Measurements from ENCODE around the gene CXCL8.
"Not testable (repeated sequence)": the region's sequence is repeated elsewhere in the genome, so short reads cannot be mapped to it uniquely, and the experiment has no call there.

Gene CXCL8

GRCh38 chr4:73740353-73740778 is at the start of gene CXCL8:
TSS of gene CXCL8 (plus strand) at chr4:73740569. CDS start at chr4:73740659, 90 bp downstream.
- no peak for DNase-seq (ENCODE audit: low read depth in 3 of 3)

GRCh38 chr4:73691201-73691600 is 49.2 kb upstream of the CXCL8 start:
- not testable (repeated sequence) for DNase-seq (ENCODE audit: low read depth in 3 of 3)

GRCh38 chr4:73691759-73692158 is 48.6 kb upstream of the CXCL8 start:
- DNase-seq (ENCODE audit: low read depth in 3 of 3): no peak

DNA sequence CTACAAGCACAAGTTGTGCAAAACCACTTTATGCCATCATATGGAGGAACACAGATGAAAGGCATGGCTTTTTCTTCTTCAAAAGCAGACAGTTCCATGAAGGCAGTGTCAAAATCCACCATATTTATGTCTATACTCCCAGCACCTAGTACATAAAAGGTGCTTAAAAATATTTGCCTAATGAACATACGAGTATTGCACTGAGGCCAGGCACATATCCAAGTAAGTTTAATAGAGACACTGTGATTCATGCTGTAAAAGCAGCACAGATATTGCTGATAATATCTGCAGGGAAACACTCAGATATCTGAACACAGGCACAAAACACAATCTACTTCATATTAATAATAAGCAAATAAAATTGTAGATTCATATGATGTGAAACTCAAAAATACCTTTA is 48.1 kb upstream of the CXCL8 start:
- DNase-seq (ENCODE audit: low read depth in 3 of 3): no peak

DNA sequence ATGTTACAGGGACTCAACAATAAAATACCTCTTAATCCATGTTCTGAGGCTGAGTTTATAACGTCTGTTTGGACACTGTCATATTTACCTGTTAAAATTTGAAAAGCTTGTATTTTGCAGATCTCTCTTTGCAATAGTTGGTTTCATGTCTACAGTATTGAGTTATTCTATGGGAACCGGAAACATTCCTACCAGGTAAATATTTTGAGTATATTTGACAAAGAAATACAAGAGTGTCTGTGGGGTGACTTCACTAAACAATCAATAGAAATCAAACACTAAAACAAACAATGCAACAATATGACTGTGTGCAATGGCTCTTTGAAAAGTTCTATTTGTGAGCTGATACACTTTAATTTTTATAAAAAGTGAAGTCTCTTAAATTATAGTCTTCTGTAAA is 47.7 kb upstream of the CXCL8 start:
- DNase-seq (ENCODE audit: low read depth in 3 of 3): no peak

GRCh38 chr4:73693811-73694210 is 46.6 kb upstream of the CXCL8 start:
- no peak for DNase-seq (ENCODE audit: low read depth in 3 of 3)

DNA sequence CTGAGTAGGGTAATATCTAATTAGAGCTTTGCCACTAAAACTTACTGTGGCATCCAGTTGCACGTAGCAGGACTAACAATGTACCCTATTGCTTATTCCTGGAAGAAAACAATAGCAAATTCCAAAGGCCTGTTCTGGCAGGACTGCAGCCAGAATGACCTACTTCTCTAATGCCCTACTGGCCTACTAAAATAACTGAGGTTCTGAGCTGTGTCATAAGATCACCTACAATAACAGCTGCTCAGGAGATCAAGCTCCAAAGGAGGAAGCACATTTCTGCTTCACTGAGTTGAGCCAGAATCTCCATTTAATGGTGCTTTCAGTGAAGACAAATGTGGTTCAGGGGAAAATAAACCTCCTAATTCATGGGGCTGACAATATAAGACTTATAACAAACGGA is 42.2 kb upstream of the CXCL8 start:
- no peak for DNase-seq (ENCODE audit: low read depth in 3 of 3)

DNA sequence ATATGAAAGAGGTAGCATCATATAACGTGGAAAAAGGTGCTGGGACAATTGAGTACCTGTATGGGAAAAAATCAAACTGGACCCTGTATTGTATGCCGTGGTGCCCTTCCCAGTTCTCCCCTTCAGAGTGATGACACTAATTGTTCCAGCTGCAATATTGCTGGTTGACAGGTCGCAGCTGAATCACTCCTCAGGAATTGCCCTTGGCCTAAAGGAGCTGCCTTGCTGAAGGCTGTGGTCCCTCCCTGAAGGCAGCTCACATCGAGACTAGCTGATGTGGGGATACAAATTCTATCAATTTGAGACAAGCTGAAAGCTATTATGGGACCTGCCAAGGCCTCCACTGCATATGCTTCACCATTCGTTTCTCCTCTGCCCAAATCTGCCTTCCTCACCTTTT is 39.3 kb upstream of the CXCL8 start:
- DNase-seq (ENCODE audit: low read depth in 3 of 3): no peak

DNA sequence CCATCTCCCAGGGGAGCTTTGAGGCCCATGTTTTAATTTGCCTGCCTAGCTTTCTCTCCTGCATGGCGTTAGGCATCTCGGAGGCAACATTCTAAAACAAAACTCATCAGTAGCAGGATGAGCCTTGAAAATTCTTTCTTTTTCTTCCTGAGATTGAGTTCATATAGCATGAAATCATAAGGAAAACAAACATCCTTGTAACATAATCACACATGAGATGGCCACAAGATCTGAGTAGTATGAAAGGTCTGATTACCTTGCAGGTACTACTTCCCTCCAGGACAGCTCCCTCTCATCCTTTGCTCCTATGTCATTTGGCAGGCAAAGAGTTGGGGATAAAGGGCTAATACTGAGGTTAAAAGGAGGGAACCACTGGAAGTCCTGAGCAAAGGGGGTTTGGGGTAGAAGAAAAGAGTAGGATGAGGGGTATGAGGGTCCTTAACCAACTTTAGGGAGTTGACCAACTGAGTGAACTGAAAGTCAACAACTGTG is 37.5 kb upstream of the CXCL8 start:
- no peak for DNase-seq (ENCODE audit: low read depth in 3 of 3)

DNA sequence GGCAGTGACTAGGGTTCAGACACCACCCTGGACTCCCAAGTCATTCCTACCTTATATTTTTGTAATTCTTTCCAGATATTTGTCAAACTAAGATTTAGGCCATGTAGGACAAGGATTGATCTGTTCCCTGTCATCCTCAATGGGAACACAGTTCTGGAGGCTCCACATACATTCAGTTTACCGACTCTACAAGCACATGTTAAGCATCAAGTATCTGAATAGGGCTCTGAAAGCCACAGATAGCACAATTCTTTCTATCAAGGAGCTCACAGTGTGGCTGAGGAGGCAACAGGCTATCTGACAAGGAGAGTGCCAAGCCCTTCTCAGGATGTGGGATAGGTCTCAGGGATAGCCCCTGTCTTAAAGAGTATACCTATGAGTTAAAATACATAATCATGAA is 37.0 kb upstream of the CXCL8 start:
- no peak for DNase-seq (ENCODE audit: low read depth in 3 of 3)

DNA sequence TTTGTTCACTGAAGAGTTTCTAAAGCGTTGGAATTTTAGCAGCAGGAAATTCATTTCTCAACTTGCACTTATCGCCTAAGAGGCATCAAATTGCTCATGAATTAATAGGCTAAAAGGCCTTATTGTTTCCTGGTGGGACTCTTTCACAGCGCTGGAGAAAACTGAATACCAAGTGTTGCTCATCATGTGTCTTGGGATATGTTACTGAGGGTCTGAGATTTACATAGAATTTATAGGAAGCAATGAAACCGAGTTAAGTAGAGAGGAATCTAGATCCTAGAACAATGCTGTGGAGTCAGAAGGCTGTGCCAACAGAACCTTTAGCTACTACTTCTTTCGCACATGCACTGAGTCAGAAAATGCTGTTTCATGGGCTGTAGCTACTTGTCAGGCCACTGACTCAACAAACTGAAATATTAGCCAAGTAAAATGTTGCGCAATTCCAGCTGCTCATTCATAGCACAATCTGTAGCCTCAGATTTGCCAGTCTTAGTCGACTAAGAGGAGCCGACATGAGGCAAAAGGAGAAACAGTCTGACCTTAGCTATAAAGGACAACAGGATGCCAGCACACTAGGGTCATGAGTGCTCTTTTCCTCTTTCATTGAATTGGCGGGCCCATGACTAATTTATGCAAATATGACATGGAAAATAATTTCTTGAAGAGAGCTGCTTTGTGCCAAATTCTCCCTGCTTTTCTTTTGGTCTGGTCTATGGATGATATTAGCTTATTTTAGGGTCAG is 35.9 kb upstream of the CXCL8 start:
- no peak for DNase-seq (ENCODE audit: low read depth in 3 of 3)

- DNase-seq (ENCODE audit: low read depth in 3 of 3): no peak
Observed at GRCh38 chr4:73705056-73705432, 35.3 kb upstream of the CXCL8 start.

DNA sequence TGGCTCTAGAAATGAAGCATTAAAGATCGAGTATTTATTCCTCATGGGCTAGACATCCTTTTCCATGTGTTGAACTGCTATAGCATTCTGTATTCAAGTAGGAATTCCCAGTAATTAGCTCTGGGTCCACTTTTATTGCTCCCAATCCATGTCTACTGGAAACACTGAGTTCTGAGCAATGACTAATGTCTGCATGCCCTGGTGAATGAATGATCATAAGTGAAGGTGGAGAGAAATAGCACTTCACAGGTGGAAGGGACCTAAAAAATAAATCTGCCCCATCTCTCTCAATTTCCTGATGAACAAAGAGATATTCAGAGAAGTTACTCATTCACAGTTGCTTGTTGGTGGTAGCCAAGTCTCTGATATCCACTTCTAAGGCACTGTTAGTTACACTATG is 34.6 kb upstream of the CXCL8 start:
- DNase-seq (ENCODE audit: low read depth in 3 of 3): no peak

- no peak for DNase-seq (ENCODE audit: low read depth in 3 of 3)
Observed at GRCh38 chr4:73706811-73707210, 33.6 kb upstream of the CXCL8 start.

DNA sequence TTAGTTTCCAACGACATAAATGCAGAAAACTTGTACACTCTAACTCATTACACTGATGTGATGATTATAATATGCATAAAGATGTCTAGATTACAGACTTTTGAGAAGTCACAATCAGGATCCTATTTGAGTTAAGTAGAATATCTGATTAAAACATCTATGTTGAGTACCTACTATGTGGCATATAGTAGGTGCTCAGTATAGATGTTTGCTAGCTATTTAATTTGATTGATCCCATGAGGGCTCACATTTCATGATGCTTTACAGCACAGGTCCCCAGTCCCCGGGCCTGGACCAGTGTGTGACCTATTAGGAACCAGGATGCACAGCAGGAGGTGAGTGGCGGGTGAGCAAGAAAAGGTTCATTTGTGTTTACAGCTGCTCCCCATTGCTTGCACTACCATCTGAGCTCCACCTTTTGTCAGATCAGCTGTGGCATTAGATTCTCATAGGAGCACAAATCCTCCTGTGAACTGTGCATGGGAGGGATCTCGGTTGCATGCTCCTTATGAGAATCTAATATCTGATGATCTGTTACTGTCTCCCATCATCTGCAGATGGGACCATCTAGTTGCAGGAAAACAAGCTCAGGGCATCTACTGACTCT is 33.0 kb upstream of the CXCL8 start:
- DNase-seq (ENCODE audit: low read depth in 3 of 3): no peak

- no peak for DNase-seq (ENCODE audit: low read depth in 3 of 3)
Observed at GRCh38 chr4:73707918-73708577, 32.3 kb upstream of the CXCL8 start.

GRCh38 chr4:73709451-73710033 is 30.8 kb upstream of the CXCL8 start:
- no peak for DNase-seq (ENCODE audit: low read depth in 3 of 3)

- DNase-seq (ENCODE audit: low read depth in 3 of 3): no peak
Observed at GRCh38 chr4:73710094-73710493, 30.3 kb upstream of the CXCL8 start.

DNA sequence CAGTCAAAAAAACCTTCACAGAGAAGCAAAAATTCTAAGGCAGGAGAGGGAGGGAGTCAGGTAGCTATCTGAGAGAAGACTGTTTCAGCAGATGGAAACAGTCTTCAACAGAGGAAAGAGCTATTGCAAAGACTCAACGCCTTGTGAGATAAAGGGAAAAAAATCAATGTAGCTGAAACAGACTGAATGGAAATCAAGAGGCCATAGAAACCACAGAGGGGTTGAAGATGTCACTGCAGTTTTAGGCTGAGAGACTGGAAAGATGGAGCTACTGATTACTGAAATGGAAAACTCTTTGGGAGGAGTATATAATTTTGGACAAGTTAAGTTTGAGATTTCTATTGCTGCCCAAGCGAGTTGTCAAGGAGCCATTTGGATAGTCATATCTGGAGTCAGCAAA is 28.4 kb upstream of the CXCL8 start:
- no peak for DNase-seq (ENCODE audit: low read depth in 3 of 3)

- DNase-seq (ENCODE audit: low read depth in 3 of 3): no peak
Observed at GRCh38 chr4:73713650-73714049, 26.7 kb upstream of the CXCL8 start.

DNA sequence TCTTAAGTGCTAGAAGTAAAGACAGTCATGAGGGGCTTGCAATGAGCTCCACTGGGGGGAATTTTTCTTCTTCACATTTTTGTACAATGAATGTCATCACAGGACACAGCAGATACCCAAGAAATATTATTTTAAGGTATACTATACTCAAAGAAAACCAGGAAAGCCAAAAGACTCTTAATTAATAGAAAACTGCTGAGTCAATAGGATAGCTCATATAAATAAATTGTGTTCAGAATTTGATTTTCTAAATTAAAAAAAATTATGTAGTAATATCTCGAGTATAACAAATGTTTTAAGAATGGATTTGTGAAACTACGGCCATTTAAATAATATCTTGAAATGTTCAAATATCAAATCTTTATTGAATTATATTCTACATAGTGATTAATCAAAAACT is 25.7 kb upstream of the CXCL8 start:
- DNase-seq (ENCODE audit: low read depth in 3 of 3): no peak

- DNase-seq (ENCODE audit: low read depth in 3 of 3): no peak
Observed at GRCh38 chr4:73715659-73716058, 24.7 kb upstream of the CXCL8 start.
